OCI-LY1 (cell line): Measurements from ENCODE around the gene DOK7.

ENCODE experiments used
- EZH2 ChIP-seq: fragments of 200-600 bp; sonication (generic), shearing (Covaris generic); IDR thresholded peaks from 2 replicates; pipeline ENCODE4 v1.8.0; 2017; ENCODE audit warnings: borderline replicate concordance, mixed run types, mild to moderate bottlenecking, antibody characterized with exemption, low read length, moderate library complexity, mixed read lengths
- TF ChIP-seq, protein P1 (sequence below): fragments of 200-600 bp; sonication (generic), shearing (Covaris generic); IDR thresholded peaks from 2 replicates; pipeline ENCODE4 v1.5.1; 2017; ENCODE audit warnings: mild to moderate bottlenecking, antibody characterized with exemption, low read length, moderate library complexity, mixed read lengths

DNA sequence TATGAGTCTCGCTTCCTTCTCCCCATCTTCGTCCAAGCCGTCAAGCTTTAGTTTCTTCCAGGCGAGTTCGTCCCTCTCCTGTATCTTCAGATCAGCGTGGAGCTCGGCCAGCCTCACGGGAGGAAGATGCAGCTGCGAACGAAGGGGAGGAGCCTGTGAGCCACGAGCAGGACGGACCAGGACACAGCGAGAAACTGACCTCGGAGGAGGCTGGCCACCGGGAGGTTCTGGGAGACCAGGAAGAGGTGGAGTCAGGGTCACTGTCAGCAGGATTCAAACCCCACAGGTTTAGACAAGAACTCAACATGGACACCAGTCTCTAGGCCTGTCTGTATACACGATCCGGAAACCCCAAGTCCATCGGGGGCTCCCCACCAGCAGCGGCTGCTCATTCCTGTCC, 61.8 kb downstream of the DOK7 start:
- TF ChIP-seq, protein P1, sequence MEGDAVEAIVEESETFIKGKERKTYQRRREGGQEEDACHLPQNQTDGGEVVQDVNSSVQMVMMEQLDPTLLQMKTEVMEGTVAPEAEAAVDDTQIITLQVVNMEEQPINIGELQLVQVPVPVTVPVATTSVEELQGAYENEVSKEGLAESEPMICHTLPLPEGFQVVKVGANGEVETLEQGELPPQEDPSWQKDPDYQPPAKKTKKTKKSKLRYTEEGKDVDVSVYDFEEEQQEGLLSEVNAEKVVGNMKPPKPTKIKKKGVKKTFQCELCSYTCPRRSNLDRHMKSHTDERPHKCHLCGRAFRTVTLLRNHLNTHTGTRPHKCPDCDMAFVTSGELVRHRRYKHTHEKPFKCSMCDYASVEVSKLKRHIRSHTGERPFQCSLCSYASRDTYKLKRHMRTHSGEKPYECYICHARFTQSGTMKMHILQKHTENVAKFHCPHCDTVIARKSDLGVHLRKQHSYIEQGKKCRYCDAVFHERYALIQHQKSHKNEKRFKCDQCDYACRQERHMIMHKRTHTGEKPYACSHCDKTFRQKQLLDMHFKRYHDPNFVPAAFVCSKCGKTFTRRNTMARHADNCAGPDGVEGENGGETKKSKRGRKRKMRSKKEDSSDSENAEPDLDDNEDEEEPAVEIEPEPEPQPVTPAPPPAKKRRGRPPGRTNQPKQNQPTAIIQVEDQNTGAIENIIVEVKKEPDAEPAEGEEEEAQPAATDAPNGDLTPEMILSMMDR = no peak
- no peak for TF ChIP-seq EZH2
